HepG2 (cell line): ENCODE measurements around the gene DHFR2. TPM values are rescaled to one million over a fixed set of nuclear protein-coding genes. Genes with fewer than 3 reads are reported as not detected.

Experiments
- ARHGAP35 ChIP-seq: sonication (generic); formaldehyde crosslinking; IDR thresholded peaks from 2 replicates; pipeline ENCODE4 v1.9.0; 2022; ENCODE audit warnings: mild to moderate bottlenecking, inconsistent platforms, moderate library complexity, missing genetic modification reagents, borderline replicate concordance
- FOXP4 ChIP-seq: sonication (generic); formaldehyde crosslinking; IDR thresholded peaks from 2 replicates; pipeline ENCODE4 v1.4.0; 2020; ENCODE audit warnings: missing genetic modification reagents
- GZF1 ChIP-seq: sonication (generic); formaldehyde crosslinking; IDR thresholded peaks from 2 replicates; pipeline ENCODE4 v1.5.1; 2020; ENCODE audit warnings: mild to moderate bottlenecking, missing genetic modification reagents
- KAT8 ChIP-seq: IDR thresholded peaks from 2 replicates; pipeline ENCODE4 v1.6.1; 2016; ENCODE audit warnings: missing genetic modification reagents, missing compliant biosample characterization
- MYC ChIP-seq: sonication (generic); formaldehyde crosslinking; IDR thresholded peaks from 2 replicates; pipeline ENCODE4 v1.9.0; 2021; ENCODE audit warnings: missing genetic modification reagents, borderline replicate concordance
- RAD21 ChIP-seq: fragments of 450-650 bp; formaldehyde crosslinking; IDR thresholded peaks from 2 replicates; pipeline ENCODE4 v1.5.0; 2020; ENCODE audit warnings: mild to moderate bottlenecking
- SSRP1 ChIP-seq: IDR thresholded peaks from 2 replicates; pipeline ENCODE4 v1.6.1; 2016; ENCODE audit warnings: control low read depth
- TFAP4 ChIP-seq: sonication (generic); IDR thresholded peaks from 2 replicates; pipeline ENCODE4 v1.6.1; 2016; ENCODE audit warnings: low read depth, borderline replicate concordance
- THAP9 ChIP-seq: sonication (generic); formaldehyde crosslinking; IDR thresholded peaks from 2 replicates; pipeline ENCODE4; 2020; ENCODE audit warnings: missing genetic modification reagents, mild to moderate bottlenecking, borderline replicate concordance
- TMF1 ChIP-seq: sonication (generic); formaldehyde crosslinking; IDR thresholded peaks from 2 replicates; pipeline ENCODE4 v1.8.1; 2022; ENCODE audit warnings: low read depth, missing genetic modification reagents
- ZBTB20 ChIP-seq: sonication (generic); formaldehyde crosslinking; IDR thresholded peaks from 2 replicates; pipeline ENCODE4 v1.8.1; 2023; ENCODE audit warnings: missing genetic modification reagents, low read depth, mild to moderate bottlenecking, borderline replicate concordance
- ZKSCAN8 ChIP-seq: IDR thresholded peaks from 2 replicates; pipeline ENCODE4 v1.6.1; 2016; ENCODE audit warnings: borderline replicate concordance, missing genetic modification reagents, missing compliant biosample characterization
- ZNF558 ChIP-seq: sonication (generic); formaldehyde crosslinking; IDR thresholded peaks from 2 replicates; pipeline ENCODE4 v1.9.0; 2022; ENCODE audit warnings: mild to moderate bottlenecking, missing genetic modification reagents, borderline replicate concordance
- ZNF687 ChIP-seq: sonication (generic); formaldehyde crosslinking; IDR thresholded peaks from 2 replicates; pipeline ENCODE4 v1.5.1; 2020; ENCODE audit warnings: mild to moderate bottlenecking, missing genetic modification reagents, moderate library complexity
- ZUFSP ChIP-seq: sonication (generic); formaldehyde crosslinking; IDR thresholded peaks from 2 replicates; pipeline ENCODE4 v1.9.0; 2021; ENCODE audit warnings: missing genetic modification reagents, mild to moderate bottlenecking, borderline replicate concordance
- polyA plus RNA-seq, 8 experiments: library from polyadenylated mRNA; depleted of rRNA in 3 of 8; stranded (reverse) in 7 of 8; unstranded in 1 of 8; fragments of >200 nt; fragmentation: Illumina TruSeq in 4 of 8; extraction: Trizol in 4 of 8; gene quantifications; 2 replicates each; pipeline versions ENCODE4 v1.2.1 to v1.2.3, GENCODE V29; 2011 to 2016; ENCODE audit warnings: low read depth in 4 of 8, missing spikeins in 1 of 8, mixed read lengths in 1 of 8; ENCODE audit not compliant: insufficient read depth in 1 of 8
- total RNA-seq, 5 experiments: library from RNA; depleted of rRNA; stranded (reverse); fragments of >200 nt; fragmentation: Illumina TruSeq; extraction: Trizol; gene quantifications; 2 replicates each; pipeline ENCODE4 v1.2.3, GENCODE V29; 2016; ENCODE audit warnings: low read depth in 1 of 5

Gene DHFR2
- total and polyA plus RNA-seq, 2 of the 13 experiments (the other 11 are each of a cell fraction or from before 2014, with no cell fraction given): 1.4 to 4.6 TPM

GRCh38 chr3:94062513-94063404 lies at the start of gene DHFR2, which contains the start of gene NSUN3 (continued):
- no peak for TF ChIP-seq ZKSCAN8 (CRISPR knock-in tag)
- peak; percentile 69; the same call in 1 of the 2 replicates for TF ChIP-seq ZNF558 (CRISPR knock-in tag)
- peak; percentile 97 for TF ChIP-seq KAT8 (CRISPR knock-in tag)
- TF ChIP-seq MYC (CRISPR knock-in tag): peak; percentile 63
- TF ChIP-seq ZBTB20: peak; percentile 80
- no peak for TF ChIP-seq ZUFSP
- peak; percentile 87; the same call in 1 of the 2 replicates for TF ChIP-seq THAP9 (CRISPR knock-in tag)
- TF ChIP-seq GZF1 (CRISPR knock-in tag): peak; percentile 63; the same call in 1 of the 2 replicates
- peak; percentile 26; the same call in 1 of the 2 replicates for TF ChIP-seq FOXP4 (CRISPR knock-in tag)
- TF ChIP-seq ARHGAP35 (CRISPR knock-in tag): no peak
- TF ChIP-seq TFAP4: peak; percentile 7; the same call in 1 of the 2 replicates
- TF ChIP-seq SSRP1: no peak; the same call in 1 of the 2 replicates
- peak; percentile 88 for TF ChIP-seq ZNF687 (CRISPR knock-in tag)
- TF ChIP-seq RAD21 (CRISPR knock-in tag): 0 out of 2 replicates have a peak, but pooled peaks have one; percentile 10
- peak; percentile 42; the same call in 1 of the 2 replicates for TF ChIP-seq TMF1
